ENCODE measurements around the gene TBCD.
"Not testable (repeated sequence)": the region's sequence is repeated elsewhere in the genome, so short reads cannot be mapped to it uniquely, and the experiment has no call there.

The TBCD gene

DNA sequence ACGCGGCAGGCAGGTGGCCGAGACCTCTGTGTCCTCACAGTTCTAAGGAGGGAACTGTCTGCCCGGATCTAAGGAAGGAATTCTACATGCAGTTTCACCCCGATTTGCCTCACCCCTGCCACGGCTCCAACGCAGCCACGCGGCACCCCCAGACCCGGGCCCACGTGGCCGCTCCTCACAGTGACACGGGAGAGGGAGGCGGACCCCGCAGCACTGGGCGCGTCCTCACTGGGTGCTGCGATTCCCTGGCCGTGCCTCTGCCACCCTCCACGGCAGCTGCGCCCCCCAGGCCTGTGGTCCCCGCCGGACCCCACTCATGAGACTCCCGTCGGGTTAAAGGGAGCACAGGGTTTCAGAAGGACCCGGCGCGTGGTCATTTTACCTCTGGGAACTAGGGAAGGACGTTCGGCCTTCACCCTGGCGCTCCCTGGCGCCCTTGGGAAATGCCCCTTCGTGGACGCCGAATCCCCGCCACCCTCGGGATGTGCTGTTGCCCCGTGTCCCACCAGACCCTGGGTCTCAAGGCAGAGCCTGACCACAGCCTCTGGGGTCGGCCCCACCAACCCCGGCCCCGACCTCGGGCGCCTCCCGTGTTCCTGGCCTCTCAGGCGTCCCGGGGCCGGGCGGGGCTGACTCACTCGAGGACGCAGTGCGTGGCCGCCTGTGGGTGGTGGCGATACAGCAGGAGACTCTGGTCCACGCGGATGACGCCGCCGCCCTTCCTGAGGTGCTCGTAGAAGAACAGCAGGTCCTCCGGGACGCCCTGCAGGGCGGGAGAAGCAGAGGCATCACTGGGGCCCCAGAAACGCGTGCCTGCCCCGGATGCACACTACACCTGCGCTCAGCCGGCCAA is 208.8 kb downstream of the TBCD start:
- TF ChIP-seq, protein P1, sequence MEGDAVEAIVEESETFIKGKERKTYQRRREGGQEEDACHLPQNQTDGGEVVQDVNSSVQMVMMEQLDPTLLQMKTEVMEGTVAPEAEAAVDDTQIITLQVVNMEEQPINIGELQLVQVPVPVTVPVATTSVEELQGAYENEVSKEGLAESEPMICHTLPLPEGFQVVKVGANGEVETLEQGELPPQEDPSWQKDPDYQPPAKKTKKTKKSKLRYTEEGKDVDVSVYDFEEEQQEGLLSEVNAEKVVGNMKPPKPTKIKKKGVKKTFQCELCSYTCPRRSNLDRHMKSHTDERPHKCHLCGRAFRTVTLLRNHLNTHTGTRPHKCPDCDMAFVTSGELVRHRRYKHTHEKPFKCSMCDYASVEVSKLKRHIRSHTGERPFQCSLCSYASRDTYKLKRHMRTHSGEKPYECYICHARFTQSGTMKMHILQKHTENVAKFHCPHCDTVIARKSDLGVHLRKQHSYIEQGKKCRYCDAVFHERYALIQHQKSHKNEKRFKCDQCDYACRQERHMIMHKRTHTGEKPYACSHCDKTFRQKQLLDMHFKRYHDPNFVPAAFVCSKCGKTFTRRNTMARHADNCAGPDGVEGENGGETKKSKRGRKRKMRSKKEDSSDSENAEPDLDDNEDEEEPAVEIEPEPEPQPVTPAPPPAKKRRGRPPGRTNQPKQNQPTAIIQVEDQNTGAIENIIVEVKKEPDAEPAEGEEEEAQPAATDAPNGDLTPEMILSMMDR (IDR thresholded peaks at IDR 0.05; ENCODE audit: low read depth, low read length, missing control alignments): no peak
- no peaks in the 10 kb centered on the region for H3K36me3 ChIP-seq (replicated peaks)
- no peaks in the 10 kb centered on the region for H3K27me3 ChIP-seq (replicated peaks)
- no peak overlapping the region for H3K4me3 ChIP-seq (ENCODE audit: low read depth, low read length)
- no peak for DNase-seq
- H3K27ac ChIP-seq: no peak overlapping the region
- in situ Hi-C loops (cut with HindIII; ENCODE audit: low pct_ligation_motif_present, low sequenced_read_pairs): no loop called here

DNA sequence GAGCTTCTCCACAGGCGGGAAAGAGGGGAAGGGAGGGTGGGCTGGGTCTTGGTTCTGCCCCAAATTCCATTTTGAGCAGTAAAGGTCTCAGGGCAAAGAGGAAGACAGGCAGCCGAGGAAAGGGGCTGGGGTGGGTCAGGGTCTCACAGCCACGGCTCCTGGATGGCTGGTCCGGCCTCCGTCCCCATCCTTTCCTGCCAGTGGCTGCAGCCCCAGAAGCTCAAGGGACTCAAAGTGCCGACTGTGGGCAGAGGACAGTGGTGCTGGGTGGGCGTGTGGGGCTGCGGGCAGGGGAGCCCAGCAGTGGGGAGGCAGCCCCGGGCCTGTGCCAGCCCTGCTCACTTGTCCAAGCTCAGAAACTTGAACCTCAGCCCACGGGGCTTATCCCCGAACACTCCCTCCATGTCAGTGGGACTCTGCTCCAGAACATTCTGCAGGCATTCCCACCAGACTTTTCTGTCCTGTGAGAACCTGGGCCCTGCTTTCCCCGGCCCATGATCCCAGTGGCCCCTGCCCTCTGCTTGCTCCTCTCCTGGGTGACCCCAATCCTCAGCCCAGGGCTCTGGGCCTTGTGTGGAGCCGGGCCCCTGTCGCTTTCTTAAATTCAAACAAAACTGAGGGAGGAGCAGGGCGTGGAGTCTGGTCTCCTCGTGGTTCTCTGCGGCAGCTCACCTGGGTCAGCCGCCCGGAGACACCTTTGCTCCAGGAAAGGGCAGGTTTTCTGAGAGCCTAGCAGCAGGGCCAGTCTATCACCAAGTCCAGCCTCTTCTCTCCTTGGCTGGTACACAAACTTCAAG is 209.7 kb downstream of the TBCD start:
- TF ChIP-seq, protein P1 (IDR thresholded peaks at IDR 0.05; ENCODE audit: low read depth, low read length, missing control alignments): no peak
- Histone ChIP-seq H3K27me3 (replicated peaks) (no peaks in the 10 kb centered on the region), H3K27ac (no peak overlapping the region), H3K36me3 (replicated peaks) (no peaks in the 10 kb centered on the region), H3K4me3 (ENCODE audit: low read depth, low read length) (no peak overlapping the region)
- in situ Hi-C loops (cut with HindIII; ENCODE audit: low pct_ligation_motif_present, low sequenced_read_pairs): no loop called here
- DNase-seq: no peak

DNA sequence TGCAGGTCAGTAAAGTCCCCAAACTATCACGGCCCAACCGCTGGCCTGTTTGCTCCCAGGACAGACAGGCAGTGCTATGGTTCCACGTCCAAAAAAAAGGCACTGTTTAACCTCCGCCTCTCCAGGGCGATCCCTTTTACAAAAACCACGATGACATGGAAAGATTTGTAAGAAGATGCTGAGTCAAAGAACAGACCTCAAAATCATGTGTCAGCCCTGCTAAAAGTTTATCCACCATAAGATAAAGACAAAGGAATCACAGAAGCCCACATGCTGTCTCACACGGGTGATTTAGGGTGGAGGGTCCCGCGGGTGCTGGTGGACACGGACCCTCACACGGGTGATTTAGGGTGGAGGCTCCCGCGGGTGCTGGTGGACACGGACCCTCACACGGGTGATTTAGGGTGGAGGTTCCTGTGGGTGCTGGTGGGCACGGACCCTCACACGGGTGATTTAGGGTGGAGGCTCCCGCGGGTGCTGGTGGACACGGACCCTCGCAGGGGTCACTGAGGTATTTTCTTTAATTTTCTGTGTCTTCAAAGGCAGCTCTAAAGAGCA is 210.4 kb downstream of the TBCD start:
- TF ChIP-seq, protein P1 (IDR thresholded peaks at IDR 0.05; ENCODE audit: low read depth, low read length, missing control alignments): no peak
- H3K27ac ChIP-seq: no peak overlapping the region
- in situ Hi-C loops (cut with HindIII; ENCODE audit: low pct_ligation_motif_present, low sequenced_read_pairs): no loop called here
- no peak for DNase-seq
- H3K36me3 ChIP-seq (replicated peaks): no peaks in the 10 kb centered on the region
- no peaks in the 10 kb centered on the region for H3K27me3 ChIP-seq (replicated peaks)
- H3K4me3 ChIP-seq (ENCODE audit: low read depth, low read length): no peak overlapping the region

DNA sequence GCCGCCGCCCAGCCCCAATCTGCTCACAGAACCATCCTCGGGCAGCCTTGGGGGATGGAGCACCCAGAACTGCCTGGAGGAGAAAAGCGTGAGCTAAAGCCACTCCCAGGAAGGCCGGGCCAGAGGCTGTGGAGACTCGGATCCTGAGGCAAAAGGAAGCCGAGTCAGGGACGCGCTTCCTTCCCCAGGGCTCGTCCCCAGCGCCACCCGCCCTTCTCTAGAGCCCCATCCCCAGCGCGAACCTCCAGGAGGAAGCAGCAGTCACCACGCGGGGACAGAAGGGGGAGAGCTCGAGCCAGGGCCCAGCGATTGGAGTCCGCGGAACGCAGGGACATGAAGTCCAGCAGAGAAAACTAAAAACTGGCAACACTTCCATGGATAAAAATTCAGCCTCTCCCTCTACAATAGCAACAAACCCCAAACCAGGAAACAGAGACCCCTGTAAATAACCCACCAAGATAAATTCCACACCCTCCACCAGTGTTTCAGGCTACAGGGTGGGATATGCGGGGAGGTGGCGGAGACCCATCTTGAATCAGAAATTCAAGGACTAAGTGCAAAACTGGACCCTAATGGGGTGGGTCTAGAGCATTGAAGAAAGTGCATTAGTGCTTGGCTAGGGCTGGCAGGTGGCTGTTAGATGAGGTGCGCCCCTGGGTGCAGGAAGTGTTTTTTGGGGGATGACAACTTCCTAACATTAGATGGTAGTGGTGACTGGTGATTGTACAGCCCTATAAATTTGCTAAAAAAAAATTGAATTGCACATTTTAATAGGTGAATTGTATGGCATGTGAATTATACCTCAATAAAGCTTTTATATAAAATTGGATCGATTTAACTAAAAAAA is 211.5 kb downstream of the TBCD start:
- no peaks in the 10 kb centered on the region for H3K36me3 ChIP-seq (replicated peaks)
- H3K4me3 ChIP-seq (ENCODE audit: low read depth, low read length): peak overlapping the region; percentile 31
- H3K27ac ChIP-seq: no peak overlapping the region
- in situ Hi-C loops (cut with HindIII; ENCODE audit: low pct_ligation_motif_present, low sequenced_read_pairs): no loop called here
- TF ChIP-seq, protein P1 (IDR thresholded peaks at IDR 0.05; ENCODE audit: low read depth, low read length, missing control alignments): peak; percentile 93
- peak; percentile 69 for DNase-seq
- H3K27me3 ChIP-seq (replicated peaks): no peaks in the 10 kb centered on the region

DNA sequence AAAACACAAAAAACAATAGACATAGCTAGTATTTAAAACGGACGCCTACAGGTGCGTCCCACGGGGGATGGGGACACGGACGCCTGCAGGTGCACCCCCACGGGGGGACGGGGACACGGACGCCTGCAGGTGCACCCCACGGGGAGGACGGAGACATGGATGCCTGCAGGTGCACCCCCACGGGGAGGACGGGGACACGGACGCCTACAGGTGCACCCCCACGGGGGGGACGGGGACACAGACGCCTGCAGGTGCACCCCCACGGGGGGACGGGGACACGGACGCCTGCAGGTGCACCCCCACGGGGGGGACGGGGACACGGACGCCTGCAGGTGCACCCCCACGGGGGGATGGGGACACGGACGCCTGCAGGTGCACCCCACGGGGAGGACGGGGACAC is 212.6 kb downstream of the TBCD start:
- H3K27ac ChIP-seq; in situ Hi-C loops (cut with HindIII; ENCODE audit: low pct_ligation_motif_present, low sequenced_read_pairs); H3K27me3 ChIP-seq (replicated peaks); H3K36me3 ChIP-seq (replicated peaks); DNase-seq; H3K4me3 ChIP-seq (ENCODE audit: low read depth, low read length): not testable (repeated sequence)
